ENCODE results near the gene PARM1.

Gene PARM1

DNA sequence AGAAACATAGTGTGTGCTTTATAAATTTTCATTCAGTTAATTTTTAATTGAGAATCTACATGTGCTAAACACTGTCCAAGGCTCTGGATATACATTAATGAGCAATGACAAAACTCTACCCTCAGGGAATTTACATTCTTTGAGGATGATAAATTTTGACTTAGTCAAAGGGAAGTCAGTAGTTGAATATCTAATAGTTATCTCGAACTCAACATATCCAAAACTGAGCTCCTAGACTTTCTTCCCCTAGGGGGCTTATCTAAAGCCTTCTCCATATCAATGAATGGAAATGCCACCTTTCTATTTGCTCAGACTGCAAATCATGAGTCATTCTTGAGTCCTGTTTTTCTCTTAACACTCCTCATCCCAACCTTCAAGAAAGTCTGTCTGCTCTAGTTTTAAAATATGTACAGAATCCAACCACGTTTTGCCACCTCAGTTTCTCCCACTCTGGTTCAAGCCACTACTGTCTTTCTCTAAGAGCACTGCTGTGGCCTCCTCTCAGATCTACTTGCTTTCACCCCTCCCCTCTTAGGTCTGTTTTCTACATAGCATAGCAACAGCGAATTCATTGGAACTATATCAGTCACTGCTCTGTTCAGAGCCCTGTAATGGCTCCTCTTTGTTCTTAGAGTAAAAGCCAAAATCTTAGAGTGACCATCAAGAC, 9.5 kb downstream of the PARM1 start:
- no peak for DNase-seq (ENCODE audit: extremely low read depth in 1 of 2, low read depth in 1 of 2)

DNA sequence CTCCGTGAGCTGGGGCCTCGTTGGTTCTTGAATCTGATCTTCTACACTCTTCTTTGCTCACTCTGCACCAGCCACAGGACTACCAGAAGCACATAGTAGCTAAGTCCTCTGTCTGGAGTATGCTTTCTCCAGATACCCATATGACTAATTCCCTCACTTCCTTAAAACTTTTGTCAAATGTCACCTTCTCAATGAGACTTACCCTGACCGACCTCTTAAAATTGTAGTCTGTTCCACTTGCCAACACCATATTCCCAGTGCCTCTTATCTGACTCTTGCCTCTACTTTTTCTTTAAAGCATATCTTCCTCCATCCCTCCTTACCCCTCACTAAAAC, 10.0 kb downstream of the PARM1 start:
- DNase-seq (ENCODE audit: extremely low read depth in 1 of 2, low read depth in 1 of 2): no peak

DNA sequence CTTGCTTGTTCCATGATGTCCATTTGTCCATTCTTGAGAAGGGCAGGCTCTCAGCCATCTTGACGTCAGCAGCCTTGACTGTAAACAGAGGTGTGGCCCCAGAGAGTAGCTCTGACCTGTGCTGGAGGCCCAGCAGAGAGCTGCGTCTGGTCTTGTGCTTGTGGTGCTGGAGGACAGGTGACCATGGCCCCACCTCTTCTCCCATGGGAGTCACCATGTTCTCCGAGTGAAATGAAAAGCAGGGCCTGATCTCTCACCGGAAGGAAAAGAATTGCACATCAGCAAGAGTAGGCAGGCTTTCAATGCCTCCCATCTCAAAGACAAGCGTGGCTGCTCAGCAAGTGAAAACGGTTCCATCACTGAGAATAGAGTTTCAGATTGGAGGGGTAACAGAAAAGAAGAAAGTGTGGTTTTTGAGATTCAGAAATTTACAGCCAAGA, 11.5 kb downstream of the PARM1 start:
- no peak for DNase-seq (ENCODE audit: extremely low read depth in 1 of 2, low read depth in 1 of 2)

DNA sequence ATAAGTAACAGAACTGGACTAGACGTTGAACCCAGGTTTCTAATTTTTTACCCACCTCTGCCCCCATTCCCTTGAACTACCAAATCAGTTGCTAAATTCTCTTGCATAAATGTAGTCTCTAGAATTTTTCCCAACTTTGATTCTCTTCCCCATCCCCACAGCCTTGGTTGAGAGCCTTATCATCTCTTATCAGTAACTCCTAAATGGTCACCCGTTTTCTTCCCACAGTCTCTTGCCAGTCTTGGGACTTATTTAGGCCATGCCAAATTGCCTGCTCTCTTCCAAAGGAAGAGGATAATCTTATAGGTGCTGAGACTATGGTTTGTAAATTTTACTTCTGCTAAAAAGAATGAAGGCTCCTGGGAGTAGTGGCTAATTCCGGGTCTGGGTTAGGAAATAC, 13.3 kb downstream of the PARM1 start:
- no peak for DNase-seq (ENCODE audit: extremely low read depth in 1 of 2, low read depth in 1 of 2)

DNA sequence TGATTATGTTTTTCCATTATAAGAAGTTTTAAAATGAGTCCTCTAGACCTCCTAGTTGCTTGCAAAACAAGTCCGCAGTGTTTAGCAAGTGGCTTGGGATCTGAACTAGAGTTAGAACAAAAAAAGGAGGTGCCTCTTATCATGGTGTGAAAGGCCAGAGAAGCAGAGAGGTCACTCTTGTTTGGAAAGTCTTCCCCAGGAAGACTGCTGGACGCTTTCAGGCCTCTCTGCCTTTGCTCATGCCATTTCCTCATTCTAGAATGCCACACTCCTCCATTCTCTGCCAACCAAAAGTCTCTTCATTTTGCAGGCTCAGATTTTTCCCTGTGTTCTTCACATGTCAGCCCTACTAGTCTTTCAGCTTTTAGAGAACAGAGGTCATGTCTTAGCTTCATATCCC, 14.9 kb downstream of the PARM1 start:
- no peak for DNase-seq (ENCODE audit: extremely low read depth in 1 of 2, low read depth in 1 of 2)

DNA sequence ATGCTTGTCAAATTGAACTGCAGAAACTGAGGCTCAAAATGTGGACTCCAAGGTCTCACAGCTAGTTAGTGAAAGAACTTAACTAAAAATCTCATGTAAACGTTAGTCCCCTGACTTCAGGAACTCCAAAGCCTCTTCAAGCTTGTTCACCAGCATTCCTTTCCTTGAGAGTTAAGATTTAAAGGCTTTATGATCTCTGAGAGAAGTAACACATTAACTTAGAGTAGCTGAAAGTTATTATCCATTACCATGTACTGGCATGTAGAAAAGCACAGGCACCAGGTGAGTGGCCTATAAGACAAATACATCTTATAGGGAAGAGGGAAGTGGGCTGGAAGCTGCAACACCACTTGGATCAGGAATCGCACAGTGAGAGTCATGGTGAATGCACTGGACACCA, 15.3 kb downstream of the PARM1 start:
- no peak for DNase-seq (ENCODE audit: extremely low read depth in 1 of 2, low read depth in 1 of 2)

DNA sequence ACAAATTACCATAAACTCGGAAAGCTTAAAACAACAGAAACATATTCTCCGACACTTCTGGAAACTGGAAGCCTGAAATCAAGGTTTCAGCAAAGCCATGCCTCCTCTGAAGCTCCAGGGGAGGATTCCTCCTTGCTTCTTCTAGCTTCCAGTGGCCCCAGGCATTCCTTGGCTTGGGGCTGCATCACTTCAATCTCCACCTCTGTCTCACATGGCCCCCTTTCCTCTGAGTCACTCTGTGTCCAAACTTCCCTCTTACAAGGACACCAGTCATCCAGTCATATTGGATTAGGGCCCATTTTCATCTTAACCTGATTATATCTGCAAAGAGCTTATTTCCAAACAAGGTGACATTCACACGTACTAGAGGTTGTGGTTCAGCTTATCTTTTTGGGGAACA, 17.3 kb downstream of the PARM1 start:
- no peak for DNase-seq (ENCODE audit: extremely low read depth in 1 of 2, low read depth in 1 of 2)

DNA sequence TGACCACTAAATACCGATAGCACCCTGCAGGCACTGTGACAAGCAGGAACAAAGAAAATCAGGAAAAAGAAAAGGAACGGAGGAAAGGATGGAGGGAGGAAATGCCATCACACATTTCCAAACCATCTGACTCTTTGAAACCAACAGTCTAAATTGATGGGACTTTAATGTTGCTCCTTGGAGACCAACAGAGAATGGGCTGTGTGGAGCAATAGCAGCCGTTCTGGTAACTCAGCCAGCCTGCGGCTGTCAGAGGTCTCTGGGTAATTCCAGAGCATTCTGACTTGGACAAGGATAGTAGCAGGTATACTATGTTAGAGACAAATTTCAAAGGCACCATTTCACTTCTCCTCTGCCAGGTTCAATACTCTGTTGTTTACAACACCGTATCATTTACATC, 18.0 kb downstream of the PARM1 start:
- no peak for DNase-seq (ENCODE audit: extremely low read depth in 1 of 2, low read depth in 1 of 2)

DNA sequence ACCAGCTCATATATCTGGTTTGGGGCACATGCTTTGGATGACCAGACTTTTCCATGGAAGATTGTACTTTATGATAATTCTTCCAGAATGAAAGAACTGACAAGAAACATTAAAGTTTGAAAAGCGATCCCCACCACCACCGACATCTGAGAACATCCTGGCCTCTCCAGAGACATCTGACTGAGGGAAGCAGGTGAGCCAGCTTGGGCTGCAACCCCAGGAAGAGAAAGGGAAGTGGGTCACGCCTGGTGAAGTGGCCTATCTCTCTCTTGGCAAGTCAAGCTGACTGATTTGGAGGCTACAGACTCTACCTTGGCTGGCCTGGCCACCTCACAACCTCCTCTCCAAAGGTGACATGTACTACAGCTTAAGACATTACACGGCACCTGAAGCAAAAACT, 20.7 kb downstream of the PARM1 start:
- no peak for DNase-seq (ENCODE audit: extremely low read depth in 1 of 2, low read depth in 1 of 2)

DNA sequence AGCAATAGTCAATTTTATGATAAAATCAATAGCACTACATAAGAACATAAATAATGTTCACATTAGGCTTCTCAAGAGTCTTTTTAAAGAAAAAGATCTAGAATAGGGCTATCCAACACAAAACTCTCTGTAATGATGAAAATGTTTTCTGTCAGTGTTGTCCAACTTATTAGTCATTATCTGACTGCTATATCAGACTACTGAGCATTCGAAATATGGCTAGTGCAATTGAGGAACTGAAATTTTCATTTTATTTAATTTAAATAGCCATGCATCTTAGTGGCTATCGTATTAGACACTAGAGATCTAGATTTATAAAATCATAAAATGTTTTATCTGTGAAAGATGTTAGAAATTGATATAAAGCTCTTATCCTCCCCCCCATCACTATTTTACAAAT, 26.0 kb downstream of the PARM1 start:
- DNase-seq (ENCODE audit: extremely low read depth in 1 of 2, low read depth in 1 of 2): no peak

DNA sequence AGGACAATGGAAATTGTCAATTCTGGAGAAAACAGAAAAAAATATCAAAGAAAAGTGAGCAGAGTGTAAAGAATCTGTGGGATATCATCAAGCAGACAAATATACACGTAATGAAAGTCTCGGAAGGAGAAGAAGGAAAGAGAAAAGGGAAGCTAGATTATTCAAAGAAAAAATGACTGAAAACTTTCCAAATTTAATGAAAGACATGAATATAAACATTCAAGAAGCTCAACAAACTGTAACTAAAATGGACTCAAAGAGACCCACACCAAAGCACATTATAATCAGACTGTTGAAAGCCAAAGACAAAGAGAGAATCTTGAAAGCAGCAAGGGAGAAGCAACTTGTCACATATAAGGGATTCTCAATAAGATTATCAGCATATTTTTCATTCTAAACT, 28.3 kb downstream of the PARM1 start:
- no peak for DNase-seq (ENCODE audit: extremely low read depth in 1 of 2, low read depth in 1 of 2)

DNA sequence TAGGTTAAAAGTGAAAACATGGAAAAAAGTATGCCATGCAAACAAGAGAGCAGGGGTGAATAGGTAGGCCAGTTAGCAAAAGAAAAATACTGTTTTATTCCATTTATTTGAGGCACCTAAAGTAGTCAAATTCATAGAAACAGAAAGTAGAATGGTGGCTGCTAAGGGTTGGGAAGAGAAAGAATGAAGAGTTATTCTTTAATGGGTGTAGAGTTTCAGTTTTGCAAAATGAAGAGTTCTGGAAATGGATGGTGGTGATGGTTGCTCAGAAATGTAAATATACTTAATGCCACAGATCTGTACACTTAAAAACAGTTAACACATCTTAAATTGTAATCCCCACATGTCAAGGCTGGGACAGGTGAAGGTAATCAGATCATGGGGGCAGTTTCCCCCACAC, 29.7 kb downstream of the PARM1 start:
- no peak for DNase-seq (ENCODE audit: extremely low read depth in 1 of 2, low read depth in 1 of 2)

DNA sequence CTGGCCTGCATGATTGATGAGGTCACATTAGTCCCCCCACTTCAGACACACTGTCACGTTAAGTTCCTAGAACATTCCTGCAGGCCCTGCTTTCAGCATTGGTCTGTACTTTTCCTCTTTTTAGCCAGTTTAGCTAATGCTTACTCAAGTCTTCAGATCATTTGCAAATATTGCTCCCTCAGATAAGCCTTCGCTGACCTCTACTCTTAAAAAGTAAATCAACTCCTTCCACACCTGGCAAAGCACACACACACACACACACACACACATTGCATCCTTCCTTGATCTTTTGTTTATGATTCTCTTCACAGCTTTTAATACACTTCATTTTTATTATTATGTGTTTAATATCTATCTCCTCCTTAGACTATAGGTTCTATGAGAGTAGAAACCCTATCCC, 31.4 kb downstream of the PARM1 start:
- no peak for DNase-seq (ENCODE audit: extremely low read depth in 1 of 2, low read depth in 1 of 2)

DNA sequence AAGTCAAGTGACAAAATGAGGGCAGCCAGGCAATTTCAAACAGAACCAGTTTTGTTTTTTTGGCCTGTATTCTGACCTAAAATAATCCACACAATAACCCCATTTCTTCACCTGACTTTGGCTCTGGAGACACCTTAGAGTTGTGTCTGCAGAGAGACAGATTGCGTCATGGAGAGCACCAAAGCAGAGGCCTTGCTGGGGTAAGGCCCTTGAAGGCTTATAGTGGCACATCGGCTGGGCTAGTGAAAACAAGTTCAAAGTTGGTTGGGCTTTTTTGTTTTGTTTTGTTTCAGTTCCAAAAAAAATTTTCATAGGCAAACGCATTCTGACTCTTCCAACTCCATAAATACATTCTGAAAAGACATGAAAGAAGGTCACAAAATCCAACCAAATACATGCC, 34.4 kb downstream of the PARM1 start:
- DNase-seq (ENCODE audit: extremely low read depth in 1 of 2, low read depth in 1 of 2): no peak

DNA sequence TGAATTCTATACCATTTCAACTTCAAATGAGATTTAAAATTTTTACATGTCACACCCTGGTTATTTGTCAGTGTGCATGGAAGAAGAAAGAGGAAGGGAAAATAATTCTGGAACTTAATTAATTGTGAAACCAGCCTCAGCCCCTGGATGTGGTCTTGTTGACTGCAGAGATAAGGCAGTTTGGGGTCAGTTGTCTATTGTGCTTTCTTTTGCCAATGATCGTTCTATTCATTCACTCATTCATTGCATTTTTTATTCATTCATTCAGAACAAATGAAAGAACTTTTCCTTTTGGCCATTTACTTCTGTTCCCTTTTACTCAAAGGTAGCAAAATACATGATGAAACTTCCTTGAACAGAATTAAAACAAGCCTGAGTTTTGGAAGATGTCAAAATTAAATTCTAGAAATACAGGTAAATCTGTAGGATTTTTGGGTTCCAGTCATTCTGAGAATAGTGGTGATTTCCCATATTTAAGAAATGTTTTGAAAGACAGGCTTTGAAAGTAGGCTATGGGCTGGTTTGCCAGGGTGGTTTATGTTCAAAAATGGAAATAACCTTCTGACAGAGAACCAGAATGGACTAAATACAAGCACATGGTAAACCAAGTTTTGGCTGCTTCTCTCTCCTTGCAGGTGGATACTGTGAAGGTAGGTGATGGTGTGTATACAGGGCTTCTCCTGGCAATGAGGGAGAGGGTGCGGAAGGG, 35.7 kb downstream of the PARM1 start:
- DNase-seq (ENCODE audit: extremely low read depth in 1 of 2, low read depth in 1 of 2): no peak

DNA sequence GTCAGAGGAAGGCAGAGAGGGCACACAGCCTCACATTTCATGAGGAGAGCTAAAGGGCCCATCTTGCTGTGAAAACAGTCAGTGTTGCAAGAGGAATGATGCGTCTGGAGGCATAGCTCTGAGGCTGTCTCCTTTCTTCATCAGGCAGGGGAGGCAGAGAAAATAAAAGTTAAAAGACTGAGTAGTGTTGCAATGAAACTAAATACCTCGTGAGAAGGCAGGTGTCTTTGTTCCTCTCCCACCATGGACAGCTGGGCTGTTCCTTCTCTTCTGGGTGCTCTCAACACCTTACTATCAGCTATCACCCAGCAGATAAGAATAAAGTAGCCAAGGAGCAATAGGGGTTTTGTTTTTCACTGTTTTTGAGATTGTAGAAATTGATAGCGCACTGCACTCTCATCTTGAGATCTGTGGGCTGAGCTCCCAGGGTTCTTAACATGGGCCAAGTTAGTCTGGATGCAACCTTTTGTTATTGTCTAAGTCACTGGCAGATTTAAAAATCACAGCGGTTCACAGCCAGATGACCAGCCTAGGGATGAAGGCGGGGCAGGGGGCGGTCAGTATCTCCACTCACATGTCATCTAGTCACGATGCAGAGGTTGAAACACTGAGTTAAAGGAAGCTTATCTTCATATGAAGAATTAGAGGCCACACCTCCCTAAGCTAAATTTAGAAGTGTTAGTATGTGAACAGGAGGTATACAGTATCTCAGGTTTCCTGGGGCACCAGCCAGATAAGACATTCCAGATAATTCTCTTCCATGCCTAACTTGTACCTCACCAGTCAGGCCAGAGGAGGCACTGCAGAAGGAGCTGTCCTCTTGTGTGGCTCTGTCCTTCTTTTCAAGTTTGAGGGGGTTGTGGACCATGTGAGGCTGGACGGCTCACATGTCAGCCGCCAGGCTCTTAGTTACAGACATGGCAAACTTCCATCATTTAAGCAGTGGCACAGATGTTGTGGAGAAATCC, 36.9 kb downstream of the PARM1 start:
- no peak for DNase-seq (ENCODE audit: extremely low read depth in 1 of 2, low read depth in 1 of 2)

DNA sequence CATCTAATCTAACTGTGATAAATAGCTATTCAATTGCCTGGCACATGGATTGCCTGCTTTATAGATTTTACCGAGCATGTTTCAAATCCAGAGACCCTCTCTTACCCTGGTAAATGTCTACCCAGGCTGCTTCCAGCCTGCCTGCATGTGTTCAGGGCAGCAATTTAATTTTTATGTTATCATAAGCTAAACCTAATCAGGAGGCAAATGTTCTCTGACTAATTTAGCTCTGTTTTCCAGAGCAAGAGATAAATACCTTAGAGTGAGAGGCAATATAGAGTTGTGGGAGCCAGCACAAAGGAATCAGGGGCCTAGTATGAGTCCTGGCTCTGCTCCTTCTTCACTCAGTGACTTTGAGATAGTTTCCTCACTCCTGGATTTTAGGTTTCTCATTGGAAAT, 37.7 kb downstream of the PARM1 start:
- no peak for DNase-seq (ENCODE audit: extremely low read depth in 1 of 2, low read depth in 1 of 2)

DNA sequence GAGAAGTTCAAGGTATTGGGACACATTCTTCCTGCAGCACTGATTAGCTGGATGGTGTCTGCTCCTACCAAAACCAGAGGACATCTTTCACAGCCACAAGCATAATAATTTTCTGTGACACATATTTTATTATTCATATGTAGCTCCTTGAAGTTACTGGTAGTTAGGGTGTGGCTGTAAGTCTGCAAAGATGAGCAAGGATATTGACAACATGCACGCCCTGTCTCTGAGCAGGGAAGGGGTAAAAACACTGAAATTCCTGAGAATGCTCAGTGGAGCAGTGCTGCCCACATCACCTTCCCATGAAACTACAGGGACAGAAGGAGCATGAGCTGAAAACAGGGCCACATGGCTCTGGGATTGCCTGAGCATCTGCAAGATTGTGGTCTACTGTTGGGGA, 38.9 kb downstream of the PARM1 start:
- DNase-seq (ENCODE audit: extremely low read depth in 1 of 2, low read depth in 1 of 2): no peak

DNA sequence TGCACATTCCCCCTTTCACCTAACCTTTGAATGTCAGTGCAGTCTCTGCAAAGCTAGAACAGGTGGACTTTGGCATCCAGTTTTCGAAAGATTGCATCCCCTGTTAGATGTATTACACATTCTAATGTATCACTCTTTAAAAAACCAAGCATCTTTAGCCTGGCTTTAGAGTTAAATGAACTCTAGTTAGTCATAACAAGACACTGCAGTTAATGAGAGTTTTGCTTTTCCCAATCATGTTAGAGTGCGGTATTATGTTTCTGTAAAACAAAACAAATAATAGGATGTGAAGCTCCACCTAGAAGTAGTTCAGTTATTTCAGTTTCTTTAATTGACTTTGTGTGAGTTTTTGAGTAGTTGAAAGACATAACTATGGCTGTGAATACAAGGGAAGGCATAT, 42.2 kb downstream of the PARM1 start:
- DNase-seq (ENCODE audit: extremely low read depth in 1 of 2, low read depth in 1 of 2): no peak

DNA sequence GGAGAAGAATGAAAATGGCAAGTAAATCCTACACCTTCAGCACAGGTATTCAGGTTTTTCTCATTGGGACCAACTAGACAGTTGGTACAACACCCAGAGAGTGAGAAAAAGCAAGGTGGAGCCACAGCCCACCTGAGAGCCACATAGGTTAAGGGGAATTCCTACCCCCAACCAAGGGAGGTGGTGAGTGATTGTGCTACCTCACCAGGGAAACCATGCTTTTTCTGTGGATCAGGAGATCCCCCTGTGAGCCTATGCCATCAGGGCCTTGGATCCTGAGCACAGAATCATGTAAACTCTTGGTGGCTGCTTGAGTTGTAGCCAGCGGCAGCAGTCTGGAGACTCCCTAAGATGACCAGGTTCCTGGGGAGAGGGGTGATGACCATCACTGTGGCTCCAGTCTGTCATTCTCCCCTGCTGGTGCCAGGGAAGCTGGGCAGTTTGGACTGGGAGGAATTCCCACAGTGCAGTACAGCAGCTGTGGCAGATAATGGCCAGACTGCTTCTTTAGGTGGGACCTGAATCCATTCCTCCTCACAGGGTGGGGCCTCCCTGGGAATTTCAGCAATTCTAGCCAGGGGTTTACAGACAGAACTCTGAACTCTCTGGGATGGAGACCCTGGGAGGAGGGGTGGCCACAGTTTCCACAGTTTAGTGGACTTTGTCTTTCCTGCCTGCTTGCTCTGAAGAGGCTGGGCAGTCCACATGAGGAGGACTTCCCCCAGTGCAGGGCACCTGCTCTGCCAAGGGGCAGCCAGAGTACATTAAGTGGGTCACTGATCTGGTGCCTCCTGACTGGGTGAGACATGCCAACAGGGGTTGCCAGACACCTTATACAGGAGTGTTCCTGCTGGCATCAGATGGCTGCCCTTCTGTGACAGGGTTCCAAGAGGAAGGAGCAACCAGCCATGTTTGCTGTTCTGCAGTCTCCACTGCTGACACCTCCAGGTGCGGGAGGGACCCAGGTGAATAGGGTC, 43.2 kb downstream of the PARM1 start:
- no peak for DNase-seq (ENCODE audit: extremely low read depth in 1 of 2, low read depth in 1 of 2)

Measured in activated CD8-positive, alpha-beta memory T cell treated with anti-CD3 and anti-CD28 coated beads for 1 hour (primary cell).